ENCODE measurements around the gene LARGE2. TPM values are rescaled to one million over a fixed set of nuclear protein-coding genes. Genes with fewer than 3 reads are reported as not detected.

The LARGE2 gene
- total RNA-seq, 1 donor from 2014 or later, result 6.0 TPM

DNA sequence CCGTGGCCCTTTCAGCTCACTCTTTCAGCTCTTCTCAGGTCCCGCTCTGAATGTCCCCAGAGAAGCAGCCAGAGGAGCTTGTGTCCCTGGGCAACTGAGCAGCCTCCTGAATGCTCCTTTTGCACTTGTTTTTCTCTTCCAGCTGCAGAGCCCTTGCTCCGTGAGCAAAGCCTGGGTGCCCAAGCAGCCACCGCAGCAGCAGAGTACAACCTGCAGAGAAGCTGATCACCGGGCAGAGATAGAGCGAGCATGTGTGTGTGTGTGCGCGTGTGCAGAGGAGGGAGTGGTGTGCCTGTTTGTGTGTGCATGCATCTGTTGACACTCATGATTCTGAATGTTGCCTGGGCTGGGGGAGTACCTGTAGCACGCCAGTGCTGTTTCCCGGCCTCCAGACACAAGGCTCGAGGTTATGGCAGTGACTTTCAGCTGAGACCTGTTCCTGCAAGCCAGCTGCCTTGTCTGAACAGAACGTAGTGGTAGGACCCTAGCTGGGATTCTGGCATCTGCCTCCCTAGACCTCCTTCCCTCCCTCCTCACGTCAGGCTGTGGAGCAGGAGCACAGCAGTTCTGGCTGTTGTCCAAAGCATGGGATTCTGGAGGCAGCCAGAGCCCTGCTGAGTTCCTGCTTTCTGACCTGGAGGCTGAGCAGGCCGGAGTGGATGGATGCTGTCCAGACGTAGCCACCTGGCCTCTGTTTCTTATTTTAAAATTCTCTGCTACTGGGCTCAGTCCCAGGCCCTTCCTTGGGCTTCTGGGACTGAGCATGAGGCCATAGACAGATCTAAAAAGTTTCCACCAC is 41.5 kb upstream of the LARGE2 start:
- Histone ChIP-seq H3K27ac (no peak overlapping the region), H3K9me3 (no peaks in the 10 kb centered on the region), H3K4me1 (peaks cover 3% of the 10 kb centered on the region), H3K36me3 (peaks cover 51% of the 10 kb centered on the region), H3K4me3 (no peak overlapping the region), H3K27me3 (no peaks in the 10 kb centered on the region)
- intact Hi-C loops (cut with DNase I), result no loop called here
- TF ChIP-seq, protein P1, sequence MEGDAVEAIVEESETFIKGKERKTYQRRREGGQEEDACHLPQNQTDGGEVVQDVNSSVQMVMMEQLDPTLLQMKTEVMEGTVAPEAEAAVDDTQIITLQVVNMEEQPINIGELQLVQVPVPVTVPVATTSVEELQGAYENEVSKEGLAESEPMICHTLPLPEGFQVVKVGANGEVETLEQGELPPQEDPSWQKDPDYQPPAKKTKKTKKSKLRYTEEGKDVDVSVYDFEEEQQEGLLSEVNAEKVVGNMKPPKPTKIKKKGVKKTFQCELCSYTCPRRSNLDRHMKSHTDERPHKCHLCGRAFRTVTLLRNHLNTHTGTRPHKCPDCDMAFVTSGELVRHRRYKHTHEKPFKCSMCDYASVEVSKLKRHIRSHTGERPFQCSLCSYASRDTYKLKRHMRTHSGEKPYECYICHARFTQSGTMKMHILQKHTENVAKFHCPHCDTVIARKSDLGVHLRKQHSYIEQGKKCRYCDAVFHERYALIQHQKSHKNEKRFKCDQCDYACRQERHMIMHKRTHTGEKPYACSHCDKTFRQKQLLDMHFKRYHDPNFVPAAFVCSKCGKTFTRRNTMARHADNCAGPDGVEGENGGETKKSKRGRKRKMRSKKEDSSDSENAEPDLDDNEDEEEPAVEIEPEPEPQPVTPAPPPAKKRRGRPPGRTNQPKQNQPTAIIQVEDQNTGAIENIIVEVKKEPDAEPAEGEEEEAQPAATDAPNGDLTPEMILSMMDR (IDR thresholded peaks at IDR 0.05), result no peak
- no peak for DNase-seq
- ATAC-seq, result no peak

DNA sequence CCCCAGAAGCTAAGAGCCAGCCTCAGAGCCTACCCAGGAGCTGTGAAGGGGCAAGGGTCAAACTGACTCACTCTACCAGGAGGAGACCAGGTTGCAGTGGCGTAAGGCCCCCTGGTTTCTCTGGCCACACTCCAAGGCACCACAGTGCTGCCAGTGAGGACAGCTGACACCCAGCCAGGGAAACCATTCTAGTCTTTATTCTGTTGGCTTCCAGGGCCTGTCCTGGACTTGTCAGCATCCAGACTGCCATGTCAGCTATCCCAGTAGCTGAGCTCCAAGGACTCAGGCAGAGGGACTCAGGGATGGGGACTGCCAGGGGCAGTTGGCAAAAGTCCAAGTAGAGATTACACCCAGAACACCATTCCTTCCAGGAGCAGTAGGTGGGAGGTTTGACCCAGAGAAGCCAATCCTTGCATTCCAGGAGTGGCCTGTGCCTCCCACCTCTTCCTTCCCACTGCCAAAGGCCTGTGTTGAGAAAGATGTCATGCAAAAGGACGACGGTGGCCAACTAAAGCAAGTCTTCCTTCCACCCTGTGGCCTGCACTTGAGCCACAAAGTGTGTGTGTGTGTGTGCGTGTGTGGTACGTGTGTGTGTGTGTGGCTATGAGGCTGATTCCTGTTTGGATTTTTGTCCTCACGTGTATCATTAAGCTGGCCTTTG is 40.6 kb upstream of the LARGE2 start:
- intact Hi-C loops (cut with DNase I), result no loop called here
- H3K4me1 ChIP-seq, result peaks cover 4% of the 10 kb centered on the region
- no peak for DNase-seq
- H3K36me3 ChIP-seq, result peaks cover 43% of the 10 kb centered on the region
- H3K27me3 ChIP-seq, result no peaks in the 10 kb centered on the region
- no peak overlapping the region for H3K27ac ChIP-seq
- no peak for ATAC-seq
- no peak overlapping the region for H3K4me3 ChIP-seq
- TF ChIP-seq, protein P1 (IDR thresholded peaks at IDR 0.05), result no peak
- no peaks in the 10 kb centered on the region for H3K9me3 ChIP-seq

DNA sequence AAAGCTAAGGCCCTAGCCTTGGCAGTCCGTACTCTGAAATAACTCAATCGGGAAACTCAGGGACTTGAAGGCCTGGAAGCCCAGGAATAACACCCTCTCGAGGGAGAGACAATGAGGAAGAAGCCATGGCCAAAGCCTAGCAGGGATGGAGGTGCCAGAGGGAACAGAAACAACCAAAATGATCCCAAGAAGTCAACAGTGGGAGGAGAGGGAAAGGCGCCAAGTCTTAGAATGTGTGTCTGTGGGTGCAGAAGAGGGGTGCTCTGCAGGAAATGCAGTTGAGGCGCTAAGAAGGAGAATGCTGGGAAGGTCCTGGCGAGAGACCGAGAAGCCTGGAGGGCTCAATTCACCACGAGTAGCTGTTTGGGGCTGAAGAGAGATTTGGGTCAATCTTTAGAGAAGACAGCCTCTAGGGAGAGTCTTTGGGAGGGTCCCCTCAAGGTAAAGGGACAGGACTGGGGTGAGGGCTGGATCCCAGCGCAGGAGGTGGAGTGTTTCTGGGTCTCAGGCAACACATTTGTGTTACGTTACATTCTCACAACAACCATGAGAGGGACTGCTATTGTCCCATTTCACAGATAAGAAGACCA is 37.8 kb upstream of the LARGE2 start:
- ATAC-seq, result no peak

DNA sequence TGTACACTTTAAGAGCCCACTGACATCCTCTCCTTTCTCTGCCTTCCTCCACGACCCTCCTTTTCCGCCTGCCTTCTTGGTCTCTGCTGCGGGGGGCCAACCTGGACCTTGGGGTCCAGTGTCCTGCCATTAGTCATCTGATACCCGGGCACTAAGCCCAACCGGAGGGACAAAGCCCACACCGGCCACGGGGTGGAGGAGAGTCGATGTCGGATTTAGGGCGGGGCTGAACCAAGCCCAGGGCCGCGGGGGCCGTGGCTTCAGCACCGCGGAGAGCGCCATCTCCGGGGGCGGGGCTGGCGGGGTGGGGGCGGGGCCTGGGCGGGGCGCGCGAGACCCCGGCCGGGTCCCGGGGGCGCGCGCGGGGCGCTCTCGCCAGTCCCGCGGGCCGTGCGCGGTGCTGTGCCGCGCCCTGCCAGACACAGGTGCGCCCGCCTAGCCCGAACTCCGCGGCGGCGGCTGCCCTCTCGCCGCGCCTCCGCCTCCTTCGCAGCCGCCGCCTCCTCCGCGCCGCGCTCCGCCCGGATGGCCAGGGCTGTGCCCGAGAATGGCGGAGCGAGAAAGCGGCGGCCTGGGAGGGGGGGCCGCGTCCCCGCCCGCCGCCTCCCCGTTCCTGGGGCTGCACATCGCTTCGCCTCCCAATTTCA is 37.1 kb upstream of the LARGE2 start, which contains the start of gene MAPK8IP1:
Gene MAPK8IP1, plus strand, starts transcription at position 378 of the 647 bp plus-strand sequence. Its CDS starts 170 bp downstream, at position 548.
- Histone ChIP-seq H3K27ac (no peak within 1 kb of the TSS), H3K9me3 (no peaks in the 10 kb centered on the region), H3K4me1 (peaks cover 4% of the 10 kb centered on the region), H3K27me3 (no peaks in the 10 kb centered on the region), H3K4me3 (peak within 1 kb of the TSS; percentile 45), H3K36me3 (peaks cover 10% of the 10 kb centered on the region)
- ATAC-seq (peak; percentile 83), DNase-seq (no peak)
- intact Hi-C loops (cut with DNase I), result no loop called here
- TF ChIP-seq, protein P1 (IDR thresholded peaks at IDR 0.05), result no peak

More for the DNA sequence above, 37.8 kb upstream of the LARGE2 start:
- TF ChIP-seq, protein P1 (IDR thresholded peaks at IDR 0.05), result no peak
- H3K4me3 ChIP-seq, result peak overlapping the region; percentile 30
- H3K27me3 ChIP-seq, result no peaks in the 10 kb centered on the region
- intact Hi-C loops (cut with DNase I), result no loop called here
- peaks cover 4% of the 10 kb centered on the region for H3K4me1 ChIP-seq
- H3K36me3 ChIP-seq, result peaks cover 16% of the 10 kb centered on the region
- no peaks in the 10 kb centered on the region for H3K9me3 ChIP-seq
- no peak overlapping the region for H3K27ac ChIP-seq
- DNase-seq, result no peak

DNA sequence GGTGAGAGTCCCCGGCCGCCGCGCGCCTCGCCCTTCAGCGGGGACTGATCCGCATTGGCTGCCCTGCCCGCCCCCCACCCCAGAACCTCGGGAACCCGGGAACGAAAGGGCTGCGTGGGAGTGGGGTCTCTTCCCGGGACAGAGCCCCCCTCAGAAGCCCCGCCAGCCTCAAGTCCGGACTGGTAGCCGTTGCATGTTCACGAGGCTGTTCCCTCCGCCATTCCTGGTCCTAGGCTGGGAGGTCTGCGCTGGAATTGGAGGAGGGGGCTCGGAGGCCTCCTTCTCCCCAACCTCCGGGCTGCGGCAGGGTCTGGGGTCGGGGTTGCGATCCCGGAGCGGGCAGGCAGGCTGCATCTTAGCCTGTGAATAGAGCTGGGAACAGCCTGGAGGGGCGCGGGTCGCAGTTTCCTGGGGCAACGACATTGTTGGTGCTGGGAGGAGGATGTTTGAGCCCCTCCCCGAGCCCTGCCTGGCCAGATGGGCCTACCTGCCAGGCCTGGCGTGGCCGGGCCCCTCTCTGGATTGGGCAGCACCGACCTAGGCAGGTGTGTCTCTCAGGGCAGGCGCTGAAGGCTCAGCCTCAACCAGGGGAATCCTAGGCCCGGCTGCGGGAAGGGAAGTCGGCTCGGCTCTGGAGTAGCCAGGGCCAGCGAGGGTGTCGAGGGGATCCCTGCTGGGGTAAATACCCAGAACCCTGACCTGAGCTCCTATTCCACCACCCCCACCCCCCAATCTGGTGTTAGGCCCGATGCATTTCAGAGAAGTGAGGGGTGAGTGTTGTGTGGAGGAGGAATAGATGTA is 36.3 kb upstream of the LARGE2 start:
- peak overlapping the region; percentile 45 for H3K4me3 ChIP-seq
- H3K27ac ChIP-seq, result no peak overlapping the region
- peaks cover 3% of the 10 kb centered on the region for H3K36me3 ChIP-seq
- peaks cover 4% of the 10 kb centered on the region for H3K4me1 ChIP-seq
- TF ChIP-seq, protein P1 (IDR thresholded peaks at IDR 0.05), result no peak
- H3K9me3 ChIP-seq, result no peaks in the 10 kb centered on the region
- DNase-seq, result no peak
- intact Hi-C loops (cut with DNase I), result no loop called here
- ATAC-seq, result no peak
- H3K27me3 ChIP-seq, result no peaks in the 10 kb centered on the region
